ENCODE measurements around the gene CKAP5.
A peak's percentile ranks its signal among the peaks of the same experiment; 100 is the strongest.

The CKAP5 gene

GRCh38 chr11:46694607-46695006 lies 151.5 kb downstream of the CKAP5 start (continued):
- TF ChIP-seq FEZF1 (tag by site-specific recombination; IDR thresholded peaks at IDR 0.05) (no peak), HOXA7 (CRISPR knock-in tag; IDR thresholded peaks at IDR 0.05; ENCODE audit: borderline replicate concordance) (no peak), ZNF645 (tag by site-specific recombination; IDR thresholded peaks at IDR 0.05) (no peak), ZNF169 (tag by site-specific recombination; IDR thresholded peaks at IDR 0.05) (no peak), ZSCAN16 (tag by site-specific recombination; IDR thresholded peaks at IDR 0.05) (no peak), PATZ1 (tag by site-specific recombination; IDR thresholded peaks at IDR 0.05) (no peak)

GRCh38 chr11:46694072-46694471 lies 152.0 kb downstream of the CKAP5 start:
- H3K4me1 ChIP-seq (ENCODE audit: control insufficient read depth, insufficient read depth, low read length), result no peaks in the 10 kb centered on the region
- H3K9me3 ChIP-seq (ENCODE audit: control insufficient read depth, insufficient read depth, low read depth, low read length), result no peaks in the 10 kb centered on the region
- no peak overlapping the region for H3K27ac ChIP-seq (ENCODE audit: extremely low read depth, low read depth, low read length)
- no peak overlapping the region for H3K4me3 ChIP-seq (ENCODE audit: low read depth, low read length)
- CTCF ChIA-PET, result no interaction called here
- peaks cover 0 to 49% of the 10 kb centered on the region in 2 experiments; a peak in 1 of 3 replicates for H3K36me3 ChIP-seq (ENCODE audit: control insufficient read depth in 2 of 2, insufficient read depth in 1 of 2, low read length in 2 of 2)
- TF ChIP-seq ZNF24 (tag by site-specific recombination; IDR thresholded peaks at IDR 0.05), result no peak
- peak; percentile 77 for TF ChIP-seq ZIC2 (tag by site-specific recombination; IDR thresholded peaks at IDR 0.05)
- POLR2A ChIA-PET, result no interaction called here

- Histone ChIP-seq H3K36me3 (ENCODE audit: control insufficient read depth in 2 of 2, insufficient read depth in 1 of 2, low read length in 2 of 2) (peaks cover 0 to 50% of the 10 kb centered on the region in 2 experiments; a peak in 1 of 3 replicates), H3K9me3 (ENCODE audit: control insufficient read depth, insufficient read depth, low read depth, low read length) (no peaks in the 10 kb centered on the region), H3K27ac (ENCODE audit: extremely low read depth, low read depth, low read length) (no peak overlapping the region), H3K4me1 (ENCODE audit: control insufficient read depth, insufficient read depth, low read length) (no peaks in the 10 kb centered on the region), H3K4me3 (ENCODE audit: low read depth, low read length) (no peak overlapping the region)
- CTCF ChIA-PET, result no interaction called here
- POLR2A ChIA-PET, result interaction anchor here (0.6 to 0.7 kb wide), 3 partner anchors 25 to 69 kb away, joined by 3 to 5 read pairs (median 4); no protein-coding TSS in a partner anchor
- TF ChIP-seq GLIS1 (tag by site-specific recombination; IDR thresholded peaks at IDR 0.05), result peak; percentile 80
- no peak for TF ChIP-seq ZSCAN23 (tag by site-specific recombination; IDR thresholded peaks at IDR 0.05)
Measured at GRCh38 chr11:46693597-46694012, 152.5 kb downstream of the CKAP5 start.

Data from HEK293 (cell line).